ENCODE data around the gene TRMT61A.
"Not testable (repeated sequence)": the region's sequence is repeated elsewhere in the genome, so short reads cannot be mapped to it uniquely, and the experiment has no call there.

The TRMT61A gene

GRCh38 chr14:103508521-103509329, 20.3 kb upstream of the TRMT61A start:
- Histone ChIP-seq H3K4me3 (no peak overlapping the region), H3K27ac (no peak overlapping the region)
- no peak for DNase-seq (ENCODE audit: low spot score)
- no peak for TF ChIP-seq CTCF (IDR thresholded peaks at IDR 0.05)

- no peak overlapping the region for H3K27ac ChIP-seq
- no peak for TF ChIP-seq CTCF (IDR thresholded peaks at IDR 0.05)
- DNase-seq (ENCODE audit: low spot score), result no peak
- no peak overlapping the region for H3K4me3 ChIP-seq
Measured at GRCh38 chr14:103509864-103510723, 18.9 kb upstream of the TRMT61A start.

GRCh38 chr14:103510724-103511693, 18.0 kb upstream of the TRMT61A start:
- no peak for TF ChIP-seq CTCF (IDR thresholded peaks at IDR 0.05)
- H3K4me3 ChIP-seq, result no peak overlapping the region
- no peak overlapping the region for H3K27ac ChIP-seq
- DNase-seq (ENCODE audit: low spot score), result no peak

- H3K27ac ChIP-seq, result peak overlapping the region; percentile 54 to 90
- DNase-seq (ENCODE audit: low spot score); H3K4me3 ChIP-seq: not testable (repeated sequence)
Measured at GRCh38 chr14:103512180-103512579, 16.8 kb upstream of the TRMT61A start.

- H3K4me3 ChIP-seq, result peak overlapping the region; percentile 36
- TF ChIP-seq CTCF (IDR thresholded peaks at IDR 0.05), result no peak
- peak overlapping the region; percentile 54 to 90 for H3K27ac ChIP-seq
- DNase-seq (ENCODE audit: low spot score), result peak; percentile 89
Measured at GRCh38 chr14:103512701-103513611, 16.0 kb upstream of the TRMT61A start.

GRCh38 chr14:103514596-103515421, 14.2 kb upstream of the TRMT61A start:
- Histone ChIP-seq H3K4me3 (no peak overlapping the region), H3K27ac (peak overlapping the region in 1 of 2 donors; percentile 12)
- DNase-seq (ENCODE audit: low spot score), result no peak
- TF ChIP-seq CTCF (IDR thresholded peaks at IDR 0.05), result no peak

Data from coronary artery (tissue), 2 donors.